ENCODE data around the gene BID.

DNA sequence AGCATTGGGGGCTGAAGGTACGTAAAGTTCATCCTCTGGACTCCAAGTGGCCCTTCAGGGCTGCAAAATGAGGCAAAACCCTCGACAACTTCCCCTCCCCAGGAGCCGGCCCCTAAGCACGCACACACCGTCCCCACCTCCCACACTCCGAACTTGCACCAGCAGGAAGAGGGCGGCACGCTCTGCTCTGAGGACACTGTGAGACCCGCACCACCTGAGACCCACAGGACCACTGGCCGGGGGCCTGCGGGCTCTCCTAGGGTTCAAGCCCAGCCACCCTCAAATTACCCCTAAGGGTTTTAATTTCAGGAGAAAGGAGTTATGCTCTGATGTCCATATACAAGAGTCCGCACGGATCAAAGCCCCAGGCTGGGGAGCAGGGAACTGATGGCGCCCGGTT lies 49.7 kb upstream of the BID start:
- TF ChIP-seq, protein P1, sequence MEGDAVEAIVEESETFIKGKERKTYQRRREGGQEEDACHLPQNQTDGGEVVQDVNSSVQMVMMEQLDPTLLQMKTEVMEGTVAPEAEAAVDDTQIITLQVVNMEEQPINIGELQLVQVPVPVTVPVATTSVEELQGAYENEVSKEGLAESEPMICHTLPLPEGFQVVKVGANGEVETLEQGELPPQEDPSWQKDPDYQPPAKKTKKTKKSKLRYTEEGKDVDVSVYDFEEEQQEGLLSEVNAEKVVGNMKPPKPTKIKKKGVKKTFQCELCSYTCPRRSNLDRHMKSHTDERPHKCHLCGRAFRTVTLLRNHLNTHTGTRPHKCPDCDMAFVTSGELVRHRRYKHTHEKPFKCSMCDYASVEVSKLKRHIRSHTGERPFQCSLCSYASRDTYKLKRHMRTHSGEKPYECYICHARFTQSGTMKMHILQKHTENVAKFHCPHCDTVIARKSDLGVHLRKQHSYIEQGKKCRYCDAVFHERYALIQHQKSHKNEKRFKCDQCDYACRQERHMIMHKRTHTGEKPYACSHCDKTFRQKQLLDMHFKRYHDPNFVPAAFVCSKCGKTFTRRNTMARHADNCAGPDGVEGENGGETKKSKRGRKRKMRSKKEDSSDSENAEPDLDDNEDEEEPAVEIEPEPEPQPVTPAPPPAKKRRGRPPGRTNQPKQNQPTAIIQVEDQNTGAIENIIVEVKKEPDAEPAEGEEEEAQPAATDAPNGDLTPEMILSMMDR (IDR thresholded peaks at IDR 0.05): no peak
- no peak for TF ChIP-seq SIN3A (IDR thresholded peaks at IDR 0.05; ENCODE audit: borderline replicate concordance, insufficient read depth, low read depth, low read length)
- TF ChIP-seq, protein P2, sequence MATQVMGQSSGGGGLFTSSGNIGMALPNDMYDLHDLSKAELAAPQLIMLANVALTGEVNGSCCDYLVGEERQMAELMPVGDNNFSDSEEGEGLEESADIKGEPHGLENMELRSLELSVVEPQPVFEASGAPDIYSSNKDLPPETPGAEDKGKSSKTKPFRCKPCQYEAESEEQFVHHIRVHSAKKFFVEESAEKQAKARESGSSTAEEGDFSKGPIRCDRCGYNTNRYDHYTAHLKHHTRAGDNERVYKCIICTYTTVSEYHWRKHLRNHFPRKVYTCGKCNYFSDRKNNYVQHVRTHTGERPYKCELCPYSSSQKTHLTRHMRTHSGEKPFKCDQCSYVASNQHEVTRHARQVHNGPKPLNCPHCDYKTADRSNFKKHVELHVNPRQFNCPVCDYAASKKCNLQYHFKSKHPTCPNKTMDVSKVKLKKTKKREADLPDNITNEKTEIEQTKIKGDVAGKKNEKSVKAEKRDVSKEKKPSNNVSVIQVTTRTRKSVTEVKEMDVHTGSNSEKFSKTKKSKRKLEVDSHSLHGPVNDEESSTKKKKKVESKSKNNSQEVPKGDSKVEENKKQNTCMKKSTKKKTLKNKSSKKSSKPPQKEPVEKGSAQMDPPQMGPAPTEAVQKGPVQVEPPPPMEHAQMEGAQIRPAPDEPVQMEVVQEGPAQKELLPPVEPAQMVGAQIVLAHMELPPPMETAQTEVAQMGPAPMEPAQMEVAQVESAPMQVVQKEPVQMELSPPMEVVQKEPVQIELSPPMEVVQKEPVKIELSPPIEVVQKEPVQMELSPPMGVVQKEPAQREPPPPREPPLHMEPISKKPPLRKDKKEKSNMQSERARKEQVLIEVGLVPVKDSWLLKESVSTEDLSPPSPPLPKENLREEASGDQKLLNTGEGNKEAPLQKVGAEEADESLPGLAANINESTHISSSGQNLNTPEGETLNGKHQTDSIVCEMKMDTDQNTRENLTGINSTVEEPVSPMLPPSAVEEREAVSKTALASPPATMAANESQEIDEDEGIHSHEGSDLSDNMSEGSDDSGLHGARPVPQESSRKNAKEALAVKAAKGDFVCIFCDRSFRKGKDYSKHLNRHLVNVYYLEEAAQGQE (IDR thresholded peaks at IDR 0.05; ENCODE audit: insufficient read depth in 1 of 2, low read depth in 2 of 2, low read length in 1 of 2): no peak
- no peak for TF ChIP-seq POLR2AphosphoS5 (IDR thresholded peaks at IDR 0.05; ENCODE audit: low read depth, low read length)
